Keratinocyte (primary cell): ENCODE measurements around the gene PTEN. TPM values are rescaled to one million over a fixed set of nuclear protein-coding genes. Genes with fewer than 3 reads are reported as not detected.

ENCODE experiments used
- DNase-seq: peaks from one replicate; pipeline ENCODE4 v3.0.0-alpha.2; 2011; ENCODE audit warnings: low read depth, missing footprints, low spot score
- FAIRE-seq: peaks from 2 replicates; lab custom pipeline; 2011; peaks lifted over from hg19 to GRCh38; lab: Jason Lieb, UNC
- H2AFZ ChIP-seq: 2 replicates; pipeline ENCODE4 v1.6.0; 2012; ENCODE audit warnings: low read length, control low read depth, inconsistent platforms; ENCODE audit not compliant: control insufficient read depth
- H3K27ac ChIP-seq: 2 replicates; pipeline ENCODE4 v1.5.1; 2011; ENCODE audit warnings: low read length; ENCODE audit not compliant: control insufficient read depth, insufficient read depth
- H3K27me3 ChIP-seq: 3 replicates; pipeline ENCODE4 v1.6.0; 2011; ENCODE audit warnings: low read length; ENCODE audit not compliant: control insufficient read depth, insufficient read depth; ENCODE audit errors: extremely low read depth
- H3K36me3 ChIP-seq, 2 experiments: 2 replicates in 1 of 2; 3 replicates in 1 of 2; pipeline ENCODE4 v1.5.1; 2011; ENCODE audit warnings: low read length in 2 of 2, mild to moderate bottlenecking in 1 of 2; ENCODE audit not compliant: control insufficient read depth in 2 of 2, insufficient read depth in 2 of 2; ENCODE audit errors: extremely low read depth in 1 of 2
- H3K4me1 ChIP-seq: 3 replicates; pipeline ENCODE4 v1.5.1; 2011; ENCODE audit warnings: low read length; ENCODE audit not compliant: control insufficient read depth, insufficient read depth; ENCODE audit errors: extremely low read depth
- H3K4me2 ChIP-seq: 3 replicates; pipeline ENCODE4 v1.6.0; 2011; ENCODE audit warnings: low read depth, low read length; ENCODE audit not compliant: control insufficient read depth, insufficient read depth; ENCODE audit errors: extremely low read depth
- H3K4me3 ChIP-seq, 3 experiments: fragments of 200-600 bp in 1 of 3; sonication (generic) in 1 of 3; 2 replicates in 2 of 3; 3 replicates in 1 of 3; pipeline ENCODE4 v1.5.1; 2011 to 2016; ENCODE audit warnings: low read length in 3 of 3, mild to moderate bottlenecking in 3 of 3, control low read depth in 2 of 3, inconsistent platforms in 1 of 3, low read depth in 1 of 3, mixed read lengths in 1 of 3, mixed run types in 1 of 3, moderate library complexity in 1 of 3; ENCODE audit not compliant: control insufficient read depth in 2 of 3, insufficient read depth in 2 of 3; ENCODE audit errors: extremely low read depth in 1 of 3
- H3K79me2 ChIP-seq: 2 replicates; pipeline ENCODE4 v1.6.0; 2012; ENCODE audit warnings: low read length; ENCODE audit not compliant: control insufficient read depth, insufficient read depth
- H3K9ac ChIP-seq: 3 replicates; pipeline ENCODE4 v1.6.0; 2011; ENCODE audit warnings: low read length; ENCODE audit not compliant: control insufficient read depth, insufficient read depth; ENCODE audit errors: extremely low read depth
- H3K9me1 ChIP-seq: 3 replicates; pipeline ENCODE4 v1.6.0; 2011; ENCODE audit warnings: low read length; ENCODE audit not compliant: control insufficient read depth, insufficient read depth; ENCODE audit errors: extremely low read depth
- H3K9me3 ChIP-seq: 2 replicates; pipeline ENCODE4 v1.5.1; 2012; ENCODE audit warnings: low read depth, low read length; ENCODE audit not compliant: control insufficient read depth
- H4K20me1 ChIP-seq: 3 replicates; pipeline ENCODE4 v1.6.0; 2011; ENCODE audit warnings: low read length; ENCODE audit not compliant: control insufficient read depth, insufficient read depth; ENCODE audit errors: extremely low read depth
- CTCF ChIP-seq, 3 experiments: IDR thresholded peaks in 1 of 3; conservative IDR thresholded peaks in 1 of 3; optimal IDR thresholded peaks in 1 of 3; 2 replicates in 2 of 3; 3 replicates in 1 of 3; pipeline versions ENCODE3 to v1.5.1; 2011; ENCODE audit warnings: low read length in 3 of 3, mild to moderate bottlenecking in 3 of 3, moderate library complexity in 2 of 3, control low read depth in 1 of 3, inconsistent platforms in 1 of 3; ENCODE audit not compliant: insufficient read depth in 2 of 3; ENCODE audit errors: extremely low read depth in 1 of 3
- EZH2 ChIP-seq: IDR thresholded peaks from one replicate; pipeline ENCODE4 v1.6.1; 2012; ENCODE audit warnings: inconsistent platforms, mild to moderate bottlenecking, low read length, moderate library complexity
- dilution Hi-C: fragments of 300-500 bp; cut with MboI; formaldehyde crosslinking; loops from one replicate; pipeline ENCODE4 v1.7.0; 2020; ENCODE audit warnings: low sequenced_read_pairs; ENCODE audit not compliant: extremely low pct_ligation_motif_present
- polyA plus RNA-seq, 5 experiments: library from polyadenylated mRNA; depleted of rRNA in 3 of 5; stranded (reverse) in 3 of 5; stranded (forward) in 1 of 5; unstranded in 1 of 5; fragments of >200 nt; gene quantifications; 1 replicate in 1 of 5; 2 replicates in 3 of 5; 3 replicates in 1 of 5; pipeline versions ENCODE4 v1.2.1 to v1.2.3, GENCODE V29; 2011 to 2012; ENCODE audit warnings: missing spikeins in 2 of 5, low read depth in 1 of 5, low replicate concordance in 1 of 5

The PTEN gene
- polyA plus RNA-seq, 1 donor (not counting 4 experiments of a cell fraction or from before 2014, with no cell fraction given): 39.4 TPM

GRCh38 chr10:88008866-88009470 is 145.5 kb downstream of the PTEN start:
- dilution Hi-C loops: no loop called here
- FAIRE-seq (no peak), DNase-seq (no peak)
- H3K9me3 ChIP-seq: no peaks in the 10 kb centered on the region
- no peaks in the 10 kb centered on the region for H3K9me1 ChIP-seq
- no peak overlapping the region for H3K4me3 ChIP-seq
- H3K79me2 ChIP-seq: no peaks in the 10 kb centered on the region
- no peaks in the 10 kb centered on the region for H3K4me1 ChIP-seq
- no peaks in the 10 kb centered on the region for H3K27me3 ChIP-seq
- H3K36me3 ChIP-seq: no peaks in the 10 kb centered on the region
- TF ChIP-seq CTCF (optimal IDR thresholded peaks at IDR 0.05 in 1 of 3, IDR thresholded peaks at IDR 0.05 in 1 of 3, conservative IDR thresholded peaks at IDR 0.05 in 1 of 3; ENCODE audit: extremely low read depth in 1 of 3, insufficient read depth in 2 of 3, low read length in 3 of 3): no peak
- TF ChIP-seq EZH2: no peak
- no peak overlapping the region for H3K9ac ChIP-seq
- no peak overlapping the region for H2AFZ ChIP-seq
- no peak overlapping the region for H3K27ac ChIP-seq
- no peaks in the 10 kb centered on the region for H4K20me1 ChIP-seq
- no peak overlapping the region for H3K4me2 ChIP-seq

GRCh38 chr10:88012641-88013040 is 149.2 kb downstream of the PTEN start:
- Histone ChIP-seq H3K9me3 (no peaks in the 10 kb centered on the region), H3K27ac (no peak overlapping the region), H3K36me3 (no peaks in the 10 kb centered on the region), H3K9ac (no peak overlapping the region), H2AFZ (no peak overlapping the region), H3K27me3 (no peaks in the 10 kb centered on the region), H3K4me2 (no peak overlapping the region), H3K4me3 (no peak overlapping the region), H4K20me1 (no peaks in the 10 kb centered on the region), H3K9me1 (no peaks in the 10 kb centered on the region), H3K4me1 (no peaks in the 10 kb centered on the region), H3K79me2 (no peaks in the 10 kb centered on the region)
- dilution Hi-C loops: no loop called here
- no peak for DNase-seq
- no peak for FAIRE-seq
- no peak for TF ChIP-seq EZH2
- TF ChIP-seq CTCF (optimal IDR thresholded peaks at IDR 0.05 in 1 of 3, IDR thresholded peaks at IDR 0.05 in 1 of 3, conservative IDR thresholded peaks at IDR 0.05 in 1 of 3; ENCODE audit: extremely low read depth in 1 of 3, insufficient read depth in 2 of 3, low read length in 3 of 3): no peak
